Measurements from ENCODE around the gene MAGEH1.

GRCh38 chrX:55484948-55485347 lies 33.0 kb downstream of the MAGEH1 start:
- TF ChIP-seq, protein P1, sequence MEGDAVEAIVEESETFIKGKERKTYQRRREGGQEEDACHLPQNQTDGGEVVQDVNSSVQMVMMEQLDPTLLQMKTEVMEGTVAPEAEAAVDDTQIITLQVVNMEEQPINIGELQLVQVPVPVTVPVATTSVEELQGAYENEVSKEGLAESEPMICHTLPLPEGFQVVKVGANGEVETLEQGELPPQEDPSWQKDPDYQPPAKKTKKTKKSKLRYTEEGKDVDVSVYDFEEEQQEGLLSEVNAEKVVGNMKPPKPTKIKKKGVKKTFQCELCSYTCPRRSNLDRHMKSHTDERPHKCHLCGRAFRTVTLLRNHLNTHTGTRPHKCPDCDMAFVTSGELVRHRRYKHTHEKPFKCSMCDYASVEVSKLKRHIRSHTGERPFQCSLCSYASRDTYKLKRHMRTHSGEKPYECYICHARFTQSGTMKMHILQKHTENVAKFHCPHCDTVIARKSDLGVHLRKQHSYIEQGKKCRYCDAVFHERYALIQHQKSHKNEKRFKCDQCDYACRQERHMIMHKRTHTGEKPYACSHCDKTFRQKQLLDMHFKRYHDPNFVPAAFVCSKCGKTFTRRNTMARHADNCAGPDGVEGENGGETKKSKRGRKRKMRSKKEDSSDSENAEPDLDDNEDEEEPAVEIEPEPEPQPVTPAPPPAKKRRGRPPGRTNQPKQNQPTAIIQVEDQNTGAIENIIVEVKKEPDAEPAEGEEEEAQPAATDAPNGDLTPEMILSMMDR (IDR thresholded peaks at IDR 0.05; ENCODE audit: insufficient read depth, low read length, poor library complexity, severe bottlenecking), result no peak
- no peak for TF ChIP-seq EZH2phosphoT487 (conservative IDR thresholded peaks at IDR 0.05; ENCODE audit: low read length)
